ENCODE results near the gene SPRR2E.

The SPRR2E gene

DNA sequence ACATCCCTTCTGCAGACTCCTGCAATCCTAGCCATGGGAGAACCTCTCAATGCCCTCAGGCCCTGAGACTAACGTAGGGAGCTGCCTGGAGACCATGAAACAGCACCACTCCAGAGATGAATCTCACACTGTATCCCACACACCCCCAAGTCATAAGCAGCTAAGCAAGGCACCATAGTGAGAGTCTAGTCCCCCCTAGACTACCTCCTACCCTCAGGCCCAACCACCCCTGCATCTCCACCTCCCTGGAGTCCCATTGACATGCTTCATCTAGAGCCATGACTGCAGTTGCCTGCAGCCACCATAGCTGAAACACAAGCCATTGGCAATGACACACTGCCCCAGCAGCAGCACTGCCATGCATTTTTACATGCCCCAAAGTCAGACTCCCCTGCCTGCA is 38.9 kb upstream of the SPRR2E start:
- TF ChIP-seq EP300 (IDR thresholded peaks at IDR 0.05; ENCODE audit: borderline replicate concordance) (no peak), CEBPB (IDR thresholded peaks at IDR 0.05) (no peak), TCF12 (IDR thresholded peaks at IDR 0.05; ENCODE audit: low read depth) (no peak)

DNA sequence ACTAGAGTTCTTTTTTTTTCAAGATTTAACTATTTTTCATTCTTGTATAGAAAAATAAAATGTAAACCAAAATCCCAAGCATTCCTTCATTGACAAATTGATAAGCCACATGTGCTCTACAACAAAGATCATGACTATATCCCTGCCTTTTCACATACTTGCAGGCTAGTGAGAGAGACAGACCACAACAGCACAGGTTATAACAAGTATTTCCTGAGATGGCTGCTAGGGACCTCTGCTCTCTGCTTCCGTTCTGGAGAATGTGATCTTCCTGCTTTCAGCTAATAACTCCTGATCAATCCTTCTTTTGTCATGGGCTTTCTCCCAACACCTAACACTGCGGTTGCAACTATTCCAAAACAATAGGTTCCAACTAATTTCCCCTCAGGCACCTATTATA is 33.0 kb upstream of the SPRR2E start:
- TF ChIP-seq, protein P1, sequence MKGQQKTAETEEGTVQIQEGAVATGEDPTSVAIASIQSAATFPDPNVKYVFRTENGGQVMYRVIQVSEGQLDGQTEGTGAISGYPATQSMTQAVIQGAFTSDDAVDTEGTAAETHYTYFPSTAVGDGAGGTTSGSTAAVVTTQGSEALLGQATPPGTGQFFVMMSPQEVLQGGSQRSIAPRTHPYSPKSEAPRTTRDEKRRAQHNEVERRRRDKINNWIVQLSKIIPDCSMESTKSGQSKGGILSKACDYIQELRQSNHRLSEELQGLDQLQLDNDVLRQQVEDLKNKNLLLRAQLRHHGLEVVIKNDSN (IDR thresholded peaks at IDR 0.05) = no peak
- TF ChIP-seq TEAD4 (IDR thresholded peaks at IDR 0.05) (no peak), FOXM1 (IDR thresholded peaks at IDR 0.05; ENCODE audit: borderline replicate concordance, low read depth) (no peak)

DNA sequence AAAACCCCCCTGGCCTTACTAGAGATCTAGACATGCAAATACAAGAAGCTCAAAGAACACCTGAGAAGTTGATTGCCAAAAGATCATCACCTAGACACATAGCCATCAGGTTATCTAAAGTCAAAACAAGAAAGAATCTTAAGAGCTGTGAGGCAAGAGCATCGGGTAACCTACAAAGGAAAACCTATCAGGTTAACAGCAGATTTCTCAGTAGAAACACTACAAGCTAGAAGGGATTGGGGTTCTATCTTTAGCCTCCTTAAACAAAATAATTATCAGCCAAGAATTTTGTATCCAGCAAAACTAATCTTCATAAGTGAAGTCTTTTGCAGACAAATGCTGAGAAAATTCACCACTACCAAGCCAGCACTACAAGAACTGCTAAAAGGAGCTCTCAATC is 31.2 kb upstream of the SPRR2E start:
- TF ChIP-seq YY1 (IDR thresholded peaks at IDR 0.05; ENCODE audit: low read depth) (no peak), NFIC (IDR thresholded peaks at IDR 0.05) (no peak), CEBPB (IDR thresholded peaks at IDR 0.05) (no peak), FOXM1 (IDR thresholded peaks at IDR 0.05; ENCODE audit: borderline replicate concordance, low read depth) (no peak), TAF1 (IDR thresholded peaks at IDR 0.05; ENCODE audit: low read depth) (no peak), ZBTB7A (IDR thresholded peaks at IDR 0.05; ENCODE audit: low read depth) (no peak), TCF12 (IDR thresholded peaks at IDR 0.05; ENCODE audit: low read depth) (no peak), TEAD4 (IDR thresholded peaks at IDR 0.05) (no peak), EGR1 (IDR thresholded peaks at IDR 0.05) (no peak), CREB1 (IDR thresholded peaks at IDR 0.05; ENCODE audit: low read depth) (no peak), EP300 (IDR thresholded peaks at IDR 0.05; ENCODE audit: borderline replicate concordance) (no peak), RAD21 (IDR thresholded peaks at IDR 0.05; ENCODE audit: low read depth) (no peak)
- TF ChIP-seq, protein P2, sequence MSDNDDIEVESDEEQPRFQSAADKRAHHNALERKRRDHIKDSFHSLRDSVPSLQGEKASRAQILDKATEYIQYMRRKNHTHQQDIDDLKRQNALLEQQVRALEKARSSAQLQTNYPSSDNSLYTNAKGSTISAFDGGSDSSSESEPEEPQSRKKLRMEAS (IDR thresholded peaks at IDR 0.05) = no peak
- TF ChIP-seq, protein P3, sequence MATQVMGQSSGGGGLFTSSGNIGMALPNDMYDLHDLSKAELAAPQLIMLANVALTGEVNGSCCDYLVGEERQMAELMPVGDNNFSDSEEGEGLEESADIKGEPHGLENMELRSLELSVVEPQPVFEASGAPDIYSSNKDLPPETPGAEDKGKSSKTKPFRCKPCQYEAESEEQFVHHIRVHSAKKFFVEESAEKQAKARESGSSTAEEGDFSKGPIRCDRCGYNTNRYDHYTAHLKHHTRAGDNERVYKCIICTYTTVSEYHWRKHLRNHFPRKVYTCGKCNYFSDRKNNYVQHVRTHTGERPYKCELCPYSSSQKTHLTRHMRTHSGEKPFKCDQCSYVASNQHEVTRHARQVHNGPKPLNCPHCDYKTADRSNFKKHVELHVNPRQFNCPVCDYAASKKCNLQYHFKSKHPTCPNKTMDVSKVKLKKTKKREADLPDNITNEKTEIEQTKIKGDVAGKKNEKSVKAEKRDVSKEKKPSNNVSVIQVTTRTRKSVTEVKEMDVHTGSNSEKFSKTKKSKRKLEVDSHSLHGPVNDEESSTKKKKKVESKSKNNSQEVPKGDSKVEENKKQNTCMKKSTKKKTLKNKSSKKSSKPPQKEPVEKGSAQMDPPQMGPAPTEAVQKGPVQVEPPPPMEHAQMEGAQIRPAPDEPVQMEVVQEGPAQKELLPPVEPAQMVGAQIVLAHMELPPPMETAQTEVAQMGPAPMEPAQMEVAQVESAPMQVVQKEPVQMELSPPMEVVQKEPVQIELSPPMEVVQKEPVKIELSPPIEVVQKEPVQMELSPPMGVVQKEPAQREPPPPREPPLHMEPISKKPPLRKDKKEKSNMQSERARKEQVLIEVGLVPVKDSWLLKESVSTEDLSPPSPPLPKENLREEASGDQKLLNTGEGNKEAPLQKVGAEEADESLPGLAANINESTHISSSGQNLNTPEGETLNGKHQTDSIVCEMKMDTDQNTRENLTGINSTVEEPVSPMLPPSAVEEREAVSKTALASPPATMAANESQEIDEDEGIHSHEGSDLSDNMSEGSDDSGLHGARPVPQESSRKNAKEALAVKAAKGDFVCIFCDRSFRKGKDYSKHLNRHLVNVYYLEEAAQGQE (IDR thresholded peaks at IDR 0.05; ENCODE audit: low read depth) = no peak
- TF ChIP-seq, protein P1 (IDR thresholded peaks at IDR 0.05) = no peak

DNA sequence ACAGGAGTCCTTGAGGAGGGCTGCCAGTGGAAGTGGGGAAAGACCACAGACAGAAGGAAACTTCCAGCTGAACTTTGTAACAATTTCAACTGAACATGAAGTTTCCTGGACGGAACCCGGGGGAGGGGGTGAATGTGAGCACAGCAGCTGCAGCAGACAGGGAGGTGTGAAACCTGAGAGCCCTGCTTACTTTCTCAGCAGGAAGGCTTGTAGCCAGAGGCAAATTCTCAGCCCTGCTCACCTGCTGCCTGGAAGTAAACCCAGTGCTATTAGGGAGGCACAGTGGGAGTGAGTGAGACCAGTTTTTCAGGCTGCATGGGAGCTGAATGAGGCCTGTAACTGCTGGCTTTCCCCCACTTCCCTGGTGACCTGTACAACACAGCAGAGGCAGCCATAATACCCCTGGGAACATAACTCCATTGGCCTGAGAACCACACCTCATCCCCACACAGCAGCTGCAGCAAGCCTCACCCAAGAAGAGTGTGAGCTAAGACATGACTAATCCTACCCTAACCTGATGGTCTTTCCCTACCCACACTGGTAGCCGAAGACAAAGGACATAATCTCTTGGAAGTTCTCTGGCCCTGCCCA is 28.6 kb upstream of the SPRR2E start:
- TF ChIP-seq CREB1 (IDR thresholded peaks at IDR 0.05; ENCODE audit: low read depth) (no peak), NFIC (IDR thresholded peaks at IDR 0.05) (peak; percentile 67), ZBTB7A (IDR thresholded peaks at IDR 0.05; ENCODE audit: low read depth) (no peak), EGR1 (IDR thresholded peaks at IDR 0.05) (no peak), TCF12 (IDR thresholded peaks at IDR 0.05; ENCODE audit: low read depth) (peak; percentile 96), TEAD4 (IDR thresholded peaks at IDR 0.05) (peak; percentile 80), FOXM1 (IDR thresholded peaks at IDR 0.05; ENCODE audit: borderline replicate concordance, low read depth) (peak; percentile 32; the same call in 1 of the 2 replicates), TAF1 (IDR thresholded peaks at IDR 0.05; ENCODE audit: low read depth) (no peak), CEBPB (IDR thresholded peaks at IDR 0.05) (no peak; the same call in 1 of the 2 replicates), RAD21 (IDR thresholded peaks at IDR 0.05; ENCODE audit: low read depth) (peak; percentile 34; the same call in 1 of the 2 replicates), EP300 (IDR thresholded peaks at IDR 0.05; ENCODE audit: borderline replicate concordance) (peak; percentile 87), YY1 (IDR thresholded peaks at IDR 0.05; ENCODE audit: low read depth) (peak; percentile 80)
- TF ChIP-seq, protein P1 (IDR thresholded peaks at IDR 0.05) = no peak
- TF ChIP-seq, protein P3 (IDR thresholded peaks at IDR 0.05; ENCODE audit: low read depth) = no peak
- TF ChIP-seq, protein P2 (IDR thresholded peaks at IDR 0.05) = peak; percentile 60

DNA sequence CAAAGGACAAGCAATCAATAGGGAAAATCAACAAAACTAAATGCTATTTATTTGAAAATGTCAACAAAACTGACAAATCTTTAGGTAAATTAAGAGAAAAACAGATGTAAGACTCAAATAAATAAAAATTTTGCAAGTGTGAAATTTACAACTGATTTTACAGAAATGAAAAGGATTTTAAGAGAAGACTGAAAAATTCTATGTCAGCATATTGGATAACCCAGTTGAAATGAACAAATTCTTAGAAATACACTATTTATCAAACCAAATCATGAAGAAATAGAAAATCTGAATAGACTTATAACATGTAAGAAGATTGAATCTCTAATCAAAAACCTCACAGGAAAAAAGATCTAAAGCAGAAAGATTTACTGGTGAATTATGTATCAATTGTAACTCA is 26.6 kb upstream of the SPRR2E start:
- TF ChIP-seq RAD21 (IDR thresholded peaks at IDR 0.05; ENCODE audit: low read depth) (no peak), TAF1 (IDR thresholded peaks at IDR 0.05; ENCODE audit: low read depth) (no peak), EGR1 (IDR thresholded peaks at IDR 0.05) (no peak), NFIC (IDR thresholded peaks at IDR 0.05) (no peak), ZBTB7A (IDR thresholded peaks at IDR 0.05; ENCODE audit: low read depth) (no peak), TCF12 (IDR thresholded peaks at IDR 0.05; ENCODE audit: low read depth) (no peak), YY1 (IDR thresholded peaks at IDR 0.05; ENCODE audit: low read depth) (no peak)
- TF ChIP-seq, protein P2 (IDR thresholded peaks at IDR 0.05) = no peak
- TF ChIP-seq, protein P1 (IDR thresholded peaks at IDR 0.05) = no peak
